SK-N-SH (cell line): ENCODE measurements around the gene FANCE. TPM values are rescaled to one million over a fixed set of nuclear protein-coding genes. Genes with fewer than 3 reads are reported as not detected.

Experiments used
- CTCF ChIA-PET: fragments of 300-600, 350-600 bp; formaldehyde crosslinking; extraction: SDS; loops from one replicate; lab custom pipeline; 2021; lab: Yijun Ruan, JAX
- POLR2A ChIA-PET: fragments of 350-600 bp; sonication (Branson Sonifier 250); formaldehyde crosslinking; extraction: SDS; loops from one replicate; lab custom pipeline; 2020; ENCODE audit warnings: antibody characterized with exemption, inconsistent platforms; lab: Yijun Ruan, JAX
- DNase-seq: peaks from one replicate; pipeline ENCODE4 v3.0.0; 2012
- H2AFZ ChIP-seq: fragments of 200-600 bp; sonication (generic); 2 replicates; pipeline ENCODE4 v1.8.1; 2016; ENCODE audit warnings: antibody characterized with exemption, mild to moderate bottlenecking, low read depth
- H3F3A ChIP-seq: fragments of 200-600 bp; sonication (generic); replicated peaks from 2 replicates; pipeline ENCODE3; 2016; ENCODE audit warnings: antibody characterized with exemption, mild to moderate bottlenecking; ENCODE audit not compliant: insufficient read depth
- H3K27ac ChIP-seq, 2 experiments: fragments of 200-500 bp in 1 of 2; fragments of 200-600 bp in 1 of 2; sonication (Bioruptor generic) in 1 of 2; sonication (generic), shearing (Covaris generic) in 1 of 2; 2 replicates each; pipeline versions ENCODE4 v1.5.1 to v1.6.1; 2014 to 2016; ENCODE audit warnings: low read depth in 2 of 2, inconsistent platforms in 1 of 2, low read length in 1 of 2, mild to moderate bottlenecking in 1 of 2, mixed read lengths in 1 of 2
- H3K27me3 ChIP-seq: fragments of 200-600 bp; sonication (generic), shearing (Covaris generic); 2 replicates; pipeline ENCODE4 v1.6.1; 2016; ENCODE audit warnings: mixed run types; ENCODE audit not compliant: insufficient read depth
- H3K36me3 ChIP-seq, 2 experiments: fragments of 200-500 bp in 1 of 2; fragments of 200-600 bp in 1 of 2; sonication (Bioruptor generic) in 1 of 2; sonication (generic) in 1 of 2; replicated peaks in 1 of 2; 2 replicates each; pipeline versions ENCODE3 to v1.5.1; 2014 to 2016; ENCODE audit warnings: low read length in 1 of 2, mild to moderate bottlenecking in 1 of 2; ENCODE audit not compliant: insufficient read depth in 2 of 2, control insufficient read depth in 1 of 2
- H3K4me1 ChIP-seq, 2 experiments: fragments of 200-500 bp in 1 of 2; fragments of 200-600 bp in 1 of 2; sonication (Bioruptor generic) in 1 of 2; sonication (generic), shearing (Covaris generic) in 1 of 2; 2 replicates each; pipeline versions ENCODE4 v1.5.1 to v1.6.1; 2014 to 2016; ENCODE audit warnings: low read depth in 1 of 2, low read length in 1 of 2, mixed run types in 1 of 2; ENCODE audit not compliant: insufficient read depth in 2 of 2, control insufficient read depth in 1 of 2
- H3K4me2 ChIP-seq: fragments of 200-600 bp; sonication (generic), shearing (Covaris generic); 2 replicates; pipeline ENCODE4 v1.6.1; 2017; ENCODE audit warnings: mixed run types
- H3K4me3 ChIP-seq, 2 experiments: fragments of 200-500 bp in 1 of 2; fragments of 200-600 bp in 1 of 2; sonication (Bioruptor generic) in 1 of 2; sonication (generic), shearing (Covaris generic) in 1 of 2; 2 replicates each; pipeline versions ENCODE4 v1.5.1 to v1.8.1; 2014 to 2016; ENCODE audit warnings: low read depth in 2 of 2, inconsistent platforms in 1 of 2, low read length in 1 of 2, mild to moderate bottlenecking in 1 of 2, mixed read lengths in 1 of 2, moderate library complexity in 1 of 2
- H3K79me2 ChIP-seq: fragments of 200-600 bp; sonication (generic); 2 replicates; pipeline ENCODE4 v1.8.1; 2017; ENCODE audit warnings: mild to moderate bottlenecking; ENCODE audit not compliant: insufficient read depth
- H3K9ac ChIP-seq: fragments of 200-600 bp; sonication (generic); 2 replicates; pipeline ENCODE4 v1.6.1; 2017; ENCODE audit warnings: mixed run types
- H3K9me2 ChIP-seq: fragments of 200-600 bp; sonication (generic); 2 replicates; pipeline ENCODE4 v1.6.1; 2017; ENCODE audit warnings: mixed run types
- H3K9me3 ChIP-seq: fragments of 200-600 bp; sonication (generic); 2 replicates; pipeline ENCODE4 v1.6.1; 2017; ENCODE audit warnings: mixed run types, mild to moderate bottlenecking, moderate library complexity
- H4K20me1 ChIP-seq: fragments of 200-600 bp; sonication (generic); 2 replicates; pipeline ENCODE4 v1.6.1; 2017; ENCODE audit warnings: mild to moderate bottlenecking, mixed run types; ENCODE audit not compliant: insufficient read depth
- EP300 ChIP-seq, 2 experiments: IDR thresholded peaks; 2 replicates each; pipeline versions ENCODE4 v1.4.0 to v1.6.1; 2012; ENCODE audit warnings: borderline replicate concordance in 1 of 2, low read depth in 1 of 2, low read length in 1 of 2
- GABPA ChIP-seq: IDR thresholded peaks from 2 replicates; pipeline ENCODE4 v1.4.0; 2012; ENCODE audit warnings: low read depth, mild to moderate bottlenecking
- JUND ChIP-seq: IDR thresholded peaks from 2 replicates; pipeline ENCODE4 v1.4.0; 2012
- MEF2A ChIP-seq: IDR thresholded peaks from 2 replicates; pipeline ENCODE4 v1.4.0; 2012; ENCODE audit warnings: low read depth, borderline replicate concordance
- POLR2AphosphoS5 ChIP-seq: IDR thresholded peaks from 2 replicates; pipeline ENCODE4 v1.6.1; 2012; ENCODE audit warnings: low read depth, low read length
- REST ChIP-seq: IDR thresholded peaks from 2 replicates; pipeline ENCODE4 v1.6.1; 2012; ENCODE audit warnings: mild to moderate bottlenecking, low read depth, low read length, moderate library complexity
- SIN3A ChIP-seq: IDR thresholded peaks from 2 replicates; pipeline ENCODE4 v1.6.1; 2012; ENCODE audit warnings: low read depth, mild to moderate bottlenecking, low read length, moderate library complexity, borderline replicate concordance
- TCF12 ChIP-seq: IDR thresholded peaks from 2 replicates; pipeline ENCODE4 v1.4.0; 2012
- WGBS: methylation state at CpG from one replicate; pipeline ENCODE4 v1.1.6; 2017; ENCODE audit warnings: low lambda C conversion rate; 5-methylcytosine and 5-hydroxymethylcytosine counted together
- polyA plus RNA-seq, 3 experiments: library from polyadenylated mRNA; depleted of rRNA; stranded (reverse); fragments of >200 nt; gene quantifications; 2 replicates each; pipeline ENCODE4 v1.2.3, GENCODE V29; 2012
- TF ChIP-seq, protein P1 (sequence below): IDR thresholded peaks from 2 replicates; pipeline ENCODE4 v1.4.0; 2012; ENCODE audit warnings: low read depth

The FANCE gene
- polyA plus RNA-seq, 1 of the 3 experiments (the other 2 are of a cell fraction), result 5.8 TPM

GRCh38 chr6:35477551-35478179 is 25.5 kb downstream of the FANCE start:
- ChIA-PET POLR2A (interaction anchor here (0.6 to 1.0 kb wide), 2 partner anchors 14 to 1509 kb away, joined by 3 to 4 read pairs; no protein-coding TSS in a partner anchor), CTCF (interaction anchor here (0.8 to 1.9 kb wide), 5 partner anchors 9 to 259 kb away, joined by 3 to 5 read pairs (median 4); partner anchors contain the start of gene ARMC12)
- Histone ChIP-seq H3K79me2 (no peaks in the 10 kb centered on the region), H2AFZ (no peak overlapping the region), H3F3A (peaks cover 11% of the 10 kb centered on the region), H3K9me2 (no peaks in the 10 kb centered on the region), H3K4me1 (no peaks in the 10 kb centered on the region), H3K27ac (no peak overlapping the region), H3K27me3 (no peaks in the 10 kb centered on the region), H4K20me1 (peaks cover 6% of the 10 kb centered on the region; the same call in 1 of the 2 replicates), H3K36me3 (peaks cover under 1 to 3% of the 10 kb centered on the region in 2 experiments), H3K4me2 (no peak overlapping the region), H3K4me3 (no peak overlapping the region), H3K9ac (no peak overlapping the region), H3K9me3 (no peaks in the 10 kb centered on the region)
- 89% methylated on average over 5 of the region's 5 CpGs for WGBS
- TF ChIP-seq POLR2AphosphoS5 (no peak), EP300 (IDR thresholded peaks at IDR 0.05; ENCODE audit: borderline replicate concordance in 1 of 2, low read depth in 1 of 2, low read length in 1 of 2) (no peak), MEF2A (no peak), GABPA (no peak), JUND (no peak), REST (no peak)
- no peak for DNase-seq

- no peak for TF ChIP-seq SIN3A
- TF ChIP-seq, protein P1, sequence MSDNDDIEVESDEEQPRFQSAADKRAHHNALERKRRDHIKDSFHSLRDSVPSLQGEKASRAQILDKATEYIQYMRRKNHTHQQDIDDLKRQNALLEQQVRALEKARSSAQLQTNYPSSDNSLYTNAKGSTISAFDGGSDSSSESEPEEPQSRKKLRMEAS, result no peak
- no peak for TF ChIP-seq EP300 (IDR thresholded peaks at IDR 0.05; ENCODE audit: borderline replicate concordance in 1 of 2, low read depth in 1 of 2, low read length in 1 of 2)
- TF ChIP-seq TCF12, result no peak
- no peak for TF ChIP-seq JUND
- no peak for DNase-seq
- ChIA-PET CTCF (interaction anchor here (0.8 to 1.9 kb wide), 4 partner anchors 9 to 259 kb away, joined by 3 to 5 read pairs (median 4); partner anchors contain the start of gene ARMC12), POLR2A (interaction anchor here (1.0 kb wide), 1 partner anchor 14 kb away, joined by 4 read pairs; no protein-coding TSS in a partner anchor)
- H3K4me1 ChIP-seq, result no peaks in the 10 kb centered on the region
- H3K79me2 ChIP-seq, result no peaks in the 10 kb centered on the region
- H3K27me3 ChIP-seq, result no peaks in the 10 kb centered on the region
- no peaks in the 10 kb centered on the region for H3K9me2 ChIP-seq
- no peak overlapping the region for H3K9ac ChIP-seq
- peaks cover 6% of the 10 kb centered on the region for H3F3A ChIP-seq
- WGBS, result 90% methylated on average over 4 of the region's 7 CpGs
- no peaks in the 10 kb centered on the region for H3K9me3 ChIP-seq
- H3K4me2 ChIP-seq, result no peak overlapping the region
- H3K36me3 ChIP-seq, result peaks cover 0 to 3% of the 10 kb centered on the region in 2 experiments
- no peak overlapping the region for H3K27ac ChIP-seq
- 0 out of 2 replicates have a peak, but pooled peaks cover 2% of the 10 kb centered on the region for H4K20me1 ChIP-seq
- no peak overlapping the region for H2AFZ ChIP-seq
- H3K4me3 ChIP-seq, result no peak overlapping the region
Measured at GRCh38 chr6:35478259-35478658, 26.1 kb downstream of the FANCE start.
